OCI-LY3 (cell line): Measurements from ENCODE around the gene DNAJA1.

Source experiments
- CTCF ChIP-seq: fragments of 200-600, 300-600 bp; sonication (generic); IDR thresholded peaks from 2 replicates; pipeline ENCODE4 v1.5.1; 2014; ENCODE audit warnings: antibody characterized with exemption, low read length, low read depth
- EZH2phosphoT487 ChIP-seq: fragments of 200-600 bp; shearing (Covaris generic); IDR thresholded peaks from 2 replicates; pipeline ENCODE4 v1.6.1; 2018; ENCODE audit warnings: antibody characterized with exemption, mixed run types, low read depth

GRCh38 chr9:32991897-32992594 is 33.0 kb upstream of the DNAJA1 start:
- TF ChIP-seq CTCF (no peak), EZH2phosphoT487 (no peak)
